Right lobe of liver (tissue), 6 donors: ENCODE measurements around the gene GZMB. TPM values are rescaled to one million over a fixed set of nuclear protein-coding genes. Genes with fewer than 3 reads are reported as not detected.
A peak's percentile ranks its signal among the peaks of the same experiment; 100 is the strongest.

Experiments
- ATAC-seq, 4 donors: fragments of 200-7000 bp; cut with Tn5 transposase; one replicate each; pipeline ENCODE4 v1.9.1; 2020; ENCODE audit warnings: mild to moderate bottlenecking in 4 of 4, moderate library complexity in 4 of 4
- DNase-seq, 3 donors: peaks; one replicate each; pipeline ENCODE4 v3.0.0-alpha.2; 2020
- H3K27ac ChIP-seq, 3 donors: fragments of 200-600 bp; one replicate each; pipeline ENCODE4 v1.8.0; 2022
- H3K27me3 ChIP-seq, 2 donors: fragments of 200-600 bp; one replicate each; pipeline ENCODE4 v1.8.0; 2022
- H3K36me3 ChIP-seq, 4 donors: fragments of 200-600 bp; sonication (generic) in 1 of 4; one replicate each; pipeline versions ENCODE4 v1.5.1 to v1.8.0; 2017 to 2022; ENCODE audit warnings: control low read depth in 1 of 4
- H3K4me1 ChIP-seq, 4 donors: fragments of 200-600 bp; sonication (generic) in 1 of 4; one replicate each; pipeline versions ENCODE4 v1.5.1 to v1.8.0; 2017 to 2022; ENCODE audit warnings: control low read depth in 1 of 4
- H3K4me3 ChIP-seq, 3 donors: fragments of 200-600 bp; one replicate each; pipeline ENCODE4 v1.8.0; 2022
- H3K9me3 ChIP-seq, 4 donors: fragments of 200-600 bp; sonication (generic) in 1 of 4; one replicate each; pipeline versions ENCODE4 v1.5.1 to v1.8.0; 2017 to 2022; ENCODE audit warnings: control low read depth in 1 of 4
- CTCF ChIP-seq, 4 donors: fragments of 200-600 bp in 3 of 4; fragments of 450-650 bp in 1 of 4; IDR thresholded peaks; one replicate each; pipeline versions ENCODE4 v1.5.1 to v1.8.0; 2016 to 2022; ENCODE audit warnings: antibody characterized with exemption in 4 of 4, mild to moderate bottlenecking in 2 of 4
- POLR2A ChIP-seq: fragments of 450-650 bp; IDR thresholded peaks from one replicate; pipeline ENCODE4 v1.6.1; 2017; ENCODE audit warnings: antibody characterized with exemption, mild to moderate bottlenecking
- WGBS: methylation state at CpG from one replicate; pipeline ENCODE4 v1.1.6; 2018; ENCODE audit warnings: low coverage, low lambda C conversion rate; ENCODE audit not compliant: insufficient coverage; ENCODE audit errors: missing lambda C conversion rate; 5-methylcytosine and 5-hydroxymethylcytosine counted together
- intact Hi-C, 2 donors: fragments of 100-400 bp; cut with DNase I; formaldehyde crosslinking; loops; one replicate each; pipeline versions ENCODE4 v1.11.2 to v1.14.1; 2022
- long read RNA-seq: library from polyadenylated mRNA; unstranded; transcript quantifications from one replicate; pipeline ENCODE4 v2.0.0, GENCODE V29; 2019
- total RNA-seq, 6 experiments: library from RNA; depleted of rRNA in 2 of 6; stranded (reverse); fragments of >200 nt in 2 of 6; fragmentation: NEBNext Ultra II Directional in 3 of 6; extraction: Animal tissue kit (Norgen Biotek cat#: 25700) in 3 of 6; gene quantifications; one replicate each; pipeline versions ENCODE4 v1.1.0 to v1.2.4, GENCODE V29; 2016 to 2023
- donor health status: DM: no; HTN: yes; CAD: no.
- donor health status: DM: no; HTN: no; CAD: no.
- donor health status: DM: no; HTN: no; CAD: no.
- donor health status: DM: no; HTN: yes; CAD: no.
- donor health status: DM: no; HTN: yes; CAD: no.

GZMB gene
- total RNA-seq = under 1 TPM in 4 of 6 experiments, not detected in 2; 0.66 to 0.88 (median 0.78) TPM
- long read RNA-seq, partial matches to known transcripts = 0 of 1 reads
- long read RNA-seq, other reads (novel, unspliced or antisense) = 0 of 1 reads

GRCh38 chr14:24634158-24634557, at the start of gene GZMB:
Gene GZMB (minus strand): TSS chr14:24634190. CDS start chr14:24634160, 30 bp downstream.
- intact Hi-C loops = no loop called here
- WGBS = 29% methylated on average over 1 of the region's 2 CpGs
- DNase-seq = no peak

GRCh38 chr14:24681056-24681455, 47.1 kb upstream of the GZMB start:
- no peak overlapping the region for H3K27ac ChIP-seq
- no peak for TF ChIP-seq CTCF (IDR thresholded peaks at IDR 0.05)
- no peak for TF ChIP-seq POLR2A
- H3K27me3 ChIP-seq = no peaks in the 10 kb centered on the region
- H3K4me3 ChIP-seq = no peak overlapping the region
- WGBS = 20% methylated on average over 1 of the region's 1 CpG
- no peaks in the 10 kb centered on the region for H3K36me3 ChIP-seq
- intact Hi-C loops = no loop called here
- DNase-seq (no peak), ATAC-seq (no peak)
- H3K4me1 ChIP-seq = peaks cover 0 to 4% (median 0%) of the 10 kb centered on the region in 4 donors
- no peaks in the 10 kb centered on the region for H3K9me3 ChIP-seq

More at GRCh38 chr14:24634158-24634557, at the start of gene GZMB:
- H3K27me3 ChIP-seq = no peaks in the 10 kb centered on the region
- no peak within 1 kb of the TSS for H3K27ac ChIP-seq
- no peak for TF ChIP-seq POLR2A
- no peak for TF ChIP-seq CTCF (IDR thresholded peaks at IDR 0.05)
- no peaks in the 10 kb centered on the region for H3K4me1 ChIP-seq
- no peaks in the 10 kb centered on the region for H3K36me3 ChIP-seq
- no peaks in the 10 kb centered on the region for H3K9me3 ChIP-seq
- H3K4me3 ChIP-seq = no peak within 1 kb of the TSS
- peak in 3 of 4 donors; percentile 14 to 48 (median 43) for ATAC-seq

- WGBS = 53% methylated on average over 2 of the region's 4 CpGs
- Histone ChIP-seq H3K27ac (no peak overlapping the region), H3K4me1 (peaks cover 0 to 4% (median 0%) of the 10 kb centered on the region in 4 donors), H3K9me3 (no peaks in the 10 kb centered on the region), H3K4me3 (no peak overlapping the region), H3K27me3 (no peaks in the 10 kb centered on the region), H3K36me3 (no peaks in the 10 kb centered on the region)
- ATAC-seq (no peak), DNase-seq (peak in 1 of 3 donors; percentile 43)
- intact Hi-C loops = no loop called here
- no peak for TF ChIP-seq CTCF (IDR thresholded peaks at IDR 0.05)
- TF ChIP-seq POLR2A = no peak
These were observed 46.5 kb upstream of the GZMB start for GRCh38 chr14:24680516-24680915.

- Histone ChIP-seq H3K4me3 (no peak overlapping the region), H3K27me3 (no peaks in the 10 kb centered on the region), H3K36me3 (no peaks in the 10 kb centered on the region), H3K27ac (no peak overlapping the region), H3K9me3 (no peaks in the 10 kb centered on the region), H3K4me1 (peaks cover 0 to 4% (median 0%) of the 10 kb centered on the region in 4 donors)
- ATAC-seq = no peak
- WGBS = 43% methylated on average over 12 of the region's 12 CpGs
- DNase-seq = no peak
- TF ChIP-seq CTCF (IDR thresholded peaks at IDR 0.05) = peak in 1 of 4 donors; percentile 3
- no peak for TF ChIP-seq POLR2A
- intact Hi-C loops = no loop called here
These were observed 45.4 kb upstream of the GZMB start for GRCh38 chr14:24679248-24679961.
